GM19438 (cell line): ENCODE data around the gene IGSF9B.

Experiments used
- ATAC-seq: cut with Tn5 transposase; IDR thresholded peaks from one replicate; pipeline ENCODE4 v1.9.1; 2021; ENCODE audit warnings: low read depth; ENCODE audit not compliant: unreplicated experiment

Gene IGSF9B

DNA sequence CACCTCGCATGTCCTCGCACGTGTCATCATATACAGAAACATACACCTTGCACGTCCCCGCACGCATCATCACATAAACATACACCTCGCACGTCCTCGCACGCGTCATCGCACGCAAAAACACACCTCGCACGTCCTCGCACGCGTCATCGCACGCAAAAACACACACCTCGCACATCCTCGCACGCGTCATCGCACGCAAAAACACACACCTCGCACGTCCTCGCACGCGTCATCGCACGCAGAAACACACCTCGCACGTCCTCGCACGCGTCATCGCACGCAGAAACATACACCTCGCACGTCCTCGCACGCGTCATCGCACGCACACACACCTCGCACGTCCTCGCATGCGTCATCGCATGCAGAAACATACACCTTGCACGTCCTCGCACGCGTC is 16.7 kb downstream of the IGSF9B start:
- no peak for ATAC-seq

DNA sequence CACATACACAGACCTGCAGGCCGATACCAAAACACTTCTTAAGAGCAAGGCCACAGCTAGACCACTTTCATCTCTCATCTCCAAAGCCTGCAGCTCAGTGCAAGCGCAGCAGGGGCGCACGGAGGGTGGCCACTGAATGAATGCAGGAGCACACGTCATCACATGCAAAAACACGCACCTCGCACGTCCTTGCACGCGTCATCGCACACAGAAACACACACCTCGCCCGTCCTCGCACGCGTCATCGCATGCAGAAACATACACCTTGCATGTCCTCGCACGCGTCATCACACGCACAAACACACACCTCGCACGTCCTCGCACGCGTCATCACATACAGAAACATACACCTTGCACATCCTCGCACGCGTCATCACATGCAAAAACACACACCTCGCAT is 17.2 kb downstream of the IGSF9B start:
- ATAC-seq: no peak

DNA sequence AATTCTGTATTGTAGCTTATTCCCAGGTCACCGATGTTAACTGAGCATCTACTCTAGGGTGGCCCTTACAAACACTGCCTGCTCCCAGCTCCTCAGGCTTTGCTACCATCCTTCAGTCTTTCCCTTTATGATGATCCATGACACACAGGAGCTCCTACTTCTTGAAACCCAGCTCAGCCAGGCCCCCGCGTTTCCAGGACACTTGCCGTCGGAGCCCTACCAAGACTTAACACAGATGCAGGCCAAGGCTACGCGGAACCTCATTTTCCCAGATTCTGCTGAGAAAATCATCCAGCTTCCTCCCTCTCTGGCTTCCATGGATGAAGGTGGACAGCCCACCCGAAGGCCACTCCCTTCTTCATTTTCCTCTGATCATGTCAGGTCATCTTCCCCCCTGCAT is 18.6 kb downstream of the IGSF9B start:
- ATAC-seq: no peak

DNA sequence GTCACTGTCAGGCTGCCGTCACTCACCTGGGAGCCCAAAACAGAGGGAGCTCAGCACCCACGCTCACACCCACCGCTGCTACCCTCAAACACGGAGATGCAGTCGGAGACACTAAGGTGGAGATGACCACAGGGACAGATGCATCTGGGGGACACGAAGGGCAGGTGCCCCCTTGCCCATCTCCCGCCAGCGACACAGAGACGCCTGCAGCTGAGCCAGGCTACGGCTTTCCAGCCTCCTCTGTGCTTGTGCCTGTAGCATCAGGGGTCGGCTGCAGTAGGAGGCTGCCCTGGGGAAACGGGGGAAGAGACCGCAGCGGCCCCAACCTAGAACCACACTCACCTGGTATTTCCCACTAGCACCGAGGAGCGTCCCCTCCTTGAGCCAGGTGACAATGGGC is 19.3 kb downstream of the IGSF9B start:
- ATAC-seq: no peak

DNA sequence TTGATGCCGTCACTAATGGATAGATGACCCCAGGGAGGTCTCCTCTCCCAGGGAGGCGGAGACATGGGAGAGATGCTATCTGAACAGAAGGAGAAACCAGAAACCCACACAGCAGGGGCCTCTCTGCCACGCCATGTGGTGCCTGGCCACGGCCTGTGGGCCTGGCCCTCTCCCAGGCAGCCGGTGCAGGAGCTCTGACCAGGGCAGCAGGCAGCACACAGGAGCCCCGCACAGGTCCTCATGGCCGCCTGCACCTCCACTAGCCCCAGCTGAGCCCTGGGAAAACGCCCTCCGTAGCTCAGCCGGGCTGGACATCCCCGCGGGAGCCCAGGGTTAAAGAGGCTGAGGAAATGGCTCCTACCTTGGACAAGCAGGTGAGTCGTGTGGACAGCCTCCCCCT is 19.8 kb downstream of the IGSF9B start:
- no peak for ATAC-seq

DNA sequence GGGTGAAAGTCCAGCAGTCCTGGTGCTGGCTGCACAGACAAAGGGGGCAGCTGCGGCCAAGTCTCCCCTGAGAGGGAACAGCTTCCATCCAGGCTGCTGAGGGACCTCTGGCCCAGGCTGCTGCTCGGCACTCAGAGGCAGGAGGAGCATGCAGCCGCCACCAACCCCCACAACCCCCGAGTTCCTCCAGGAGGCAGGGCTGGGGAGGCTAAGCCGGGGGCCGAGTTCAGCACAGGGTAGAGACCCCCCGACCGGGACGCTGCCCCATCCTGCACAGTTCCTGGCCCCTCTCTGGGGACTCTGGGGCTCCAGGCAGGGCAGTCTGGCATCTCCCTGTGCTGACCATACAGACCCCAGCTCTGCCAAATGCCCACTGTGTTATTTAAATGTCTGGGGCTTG is 20.2 kb downstream of the IGSF9B start:
- no peak for ATAC-seq

DNA sequence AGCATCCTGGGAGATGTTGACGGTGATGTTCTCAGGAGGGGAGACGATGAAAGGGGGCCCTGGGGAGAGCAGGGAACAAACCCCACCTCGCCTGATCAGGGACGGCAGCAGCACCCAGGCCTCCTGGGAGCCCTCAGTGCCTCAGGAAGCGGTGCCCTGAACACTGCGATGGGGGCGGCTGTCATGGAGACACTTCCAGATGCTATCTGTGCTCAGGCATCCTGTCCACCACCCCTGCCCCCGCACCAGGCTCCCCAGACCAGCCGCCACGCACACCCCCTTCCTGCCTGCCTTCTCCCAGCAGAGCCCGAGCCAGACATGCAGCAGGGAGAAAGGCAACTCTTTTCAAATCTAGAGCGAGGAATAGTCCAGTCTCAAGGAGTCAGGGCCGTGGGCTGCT is 20.6 kb downstream of the IGSF9B start:
- no peak for ATAC-seq

DNA sequence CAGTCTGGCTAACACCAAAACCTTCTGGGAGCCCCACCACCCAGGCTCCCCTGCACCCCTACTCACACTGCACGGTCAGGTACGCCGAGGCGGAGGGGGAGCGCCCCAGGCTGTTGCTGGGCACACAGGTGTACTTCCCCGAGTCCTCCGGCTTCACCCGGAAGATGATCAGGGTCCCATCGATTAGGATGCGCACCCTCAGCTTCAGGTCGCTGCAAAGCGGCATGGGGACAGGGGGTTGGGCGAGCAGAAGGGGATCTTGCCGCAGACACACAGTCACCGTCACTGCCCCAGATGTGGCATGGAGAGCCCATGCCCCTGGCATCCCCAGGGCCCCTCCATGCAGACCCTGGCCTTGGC is 21.2 kb downstream of the IGSF9B start:
- no peak for ATAC-seq

DNA sequence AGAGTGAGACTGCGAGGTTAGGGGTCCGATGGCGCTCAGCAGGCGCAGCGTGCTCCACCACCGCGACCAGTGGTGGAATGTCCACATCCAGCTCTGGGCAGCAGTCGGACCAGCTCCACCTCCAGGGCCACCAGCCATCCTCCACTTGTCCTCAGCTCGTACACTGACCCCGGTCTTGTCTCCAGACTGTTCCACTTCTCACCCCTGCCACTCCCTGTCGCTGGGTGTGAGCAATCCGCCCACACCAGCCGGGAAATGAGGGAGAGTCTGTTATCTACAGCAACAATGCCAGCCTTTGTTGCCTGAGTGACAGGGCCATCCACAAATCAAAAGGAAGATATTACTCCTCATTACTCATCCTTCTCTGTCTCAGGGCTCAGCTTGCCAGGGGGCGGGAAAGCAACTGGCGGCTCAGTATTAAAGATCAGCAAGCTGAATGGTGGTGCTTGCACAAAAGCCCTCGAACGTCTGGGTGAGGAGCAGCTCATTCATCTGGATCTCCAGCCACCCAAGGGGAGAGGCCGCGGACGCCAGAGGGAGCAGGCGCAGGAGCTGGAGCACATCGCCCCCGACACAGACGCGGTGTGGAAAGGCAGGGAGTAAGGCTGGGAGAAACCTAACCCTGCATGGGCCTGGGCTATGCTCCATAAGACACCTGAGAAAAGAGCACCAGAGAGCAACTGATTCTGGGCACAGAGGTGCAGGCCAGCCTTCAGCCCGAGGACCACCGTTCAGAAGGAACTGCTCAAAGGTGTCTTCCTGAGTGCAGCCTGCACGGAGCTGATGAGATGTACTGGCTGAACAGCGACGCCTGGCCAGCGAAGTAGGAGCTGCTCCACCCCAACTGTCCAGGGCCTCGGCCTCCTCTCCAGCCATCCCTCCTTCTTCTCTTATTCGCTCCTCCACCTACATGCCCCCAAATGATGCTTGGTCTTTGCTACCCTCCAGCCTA is 21.9 kb downstream of the IGSF9B start:
- no peak for ATAC-seq

DNA sequence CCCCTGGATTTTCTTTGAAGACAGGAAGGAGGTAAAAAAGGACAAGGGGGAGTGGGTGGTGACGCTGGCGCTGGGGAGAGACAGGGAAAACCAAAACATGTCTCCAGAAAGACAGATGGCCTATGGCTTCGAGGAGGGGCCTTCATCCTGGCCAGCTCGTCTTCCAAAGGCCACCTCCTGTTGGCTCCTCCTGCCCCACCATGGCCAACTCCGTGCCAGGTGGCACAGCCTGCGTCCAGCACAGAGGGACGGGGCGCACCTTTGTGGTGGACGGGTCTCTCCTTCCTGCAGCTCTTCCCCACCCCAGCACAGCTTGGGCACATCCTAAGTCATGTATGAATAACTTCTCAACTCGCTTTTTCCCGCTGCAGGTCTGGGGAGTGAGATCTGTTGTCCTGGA is 22.7 kb downstream of the IGSF9B start:
- no peak for ATAC-seq

DNA sequence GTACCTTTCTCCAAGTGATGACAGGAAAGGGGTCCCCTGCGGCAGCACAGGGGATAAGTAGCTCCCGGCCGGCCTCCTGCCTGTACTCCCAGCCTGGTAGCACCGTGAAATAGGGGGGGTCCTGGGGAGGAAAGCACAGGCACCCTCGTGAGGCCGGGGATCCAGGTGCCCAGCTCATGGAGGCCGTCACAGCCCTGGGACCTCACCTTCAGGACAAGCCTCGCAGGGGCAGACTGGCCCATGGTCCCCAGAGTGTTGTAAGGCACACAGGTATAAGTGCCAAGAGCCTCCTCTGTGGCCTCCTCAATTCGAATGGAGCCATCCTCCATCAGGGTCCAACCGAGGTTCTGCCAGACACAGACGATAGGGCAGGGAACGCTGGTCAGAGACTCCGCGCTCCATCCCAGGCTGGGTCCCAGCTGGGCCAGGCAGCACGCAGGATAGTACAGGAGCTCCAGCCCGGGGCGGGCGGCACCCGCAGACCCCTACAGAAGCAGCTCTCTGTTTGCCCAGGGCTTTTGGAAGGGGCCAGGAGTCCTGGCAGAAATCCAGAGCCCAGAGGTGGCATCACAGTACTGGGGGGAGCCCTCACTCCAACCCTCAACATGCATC is 25.2 kb downstream of the IGSF9B start:
- ATAC-seq: no peak

DNA sequence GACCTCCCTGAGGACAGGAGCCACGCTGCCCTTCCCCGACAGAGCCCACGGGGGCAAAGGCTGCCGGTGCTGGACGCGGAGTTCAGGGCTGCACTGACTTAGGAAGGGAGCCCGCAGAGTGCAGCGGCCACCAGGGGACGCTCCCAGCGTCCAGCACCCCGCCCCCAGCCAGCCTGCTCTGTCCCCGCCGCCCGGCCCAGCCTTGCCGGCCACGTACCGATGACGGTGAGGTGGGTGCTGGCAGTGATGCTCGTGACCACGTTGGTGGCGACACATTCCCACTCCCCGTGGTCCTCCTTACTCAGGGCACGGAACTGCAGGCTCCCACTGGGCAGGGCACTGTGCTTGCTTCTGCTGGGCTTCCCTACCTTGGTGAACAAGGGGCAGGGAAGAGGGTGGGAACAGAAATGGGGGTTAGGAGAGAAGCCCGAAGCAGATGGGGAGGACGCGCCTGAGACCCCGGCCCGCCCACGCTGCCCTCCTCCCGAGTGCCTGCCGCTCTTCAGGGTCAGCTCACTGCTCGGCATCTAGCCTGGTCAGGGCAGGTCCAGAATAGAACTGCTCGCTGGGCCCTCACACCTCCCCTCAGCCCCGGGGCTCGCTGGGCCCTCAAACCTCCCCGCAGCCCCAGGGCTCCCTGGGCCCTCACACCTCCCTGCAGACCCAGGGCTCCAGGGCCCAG is 25.9 kb downstream of the IGSF9B start:
- no peak for ATAC-seq

DNA sequence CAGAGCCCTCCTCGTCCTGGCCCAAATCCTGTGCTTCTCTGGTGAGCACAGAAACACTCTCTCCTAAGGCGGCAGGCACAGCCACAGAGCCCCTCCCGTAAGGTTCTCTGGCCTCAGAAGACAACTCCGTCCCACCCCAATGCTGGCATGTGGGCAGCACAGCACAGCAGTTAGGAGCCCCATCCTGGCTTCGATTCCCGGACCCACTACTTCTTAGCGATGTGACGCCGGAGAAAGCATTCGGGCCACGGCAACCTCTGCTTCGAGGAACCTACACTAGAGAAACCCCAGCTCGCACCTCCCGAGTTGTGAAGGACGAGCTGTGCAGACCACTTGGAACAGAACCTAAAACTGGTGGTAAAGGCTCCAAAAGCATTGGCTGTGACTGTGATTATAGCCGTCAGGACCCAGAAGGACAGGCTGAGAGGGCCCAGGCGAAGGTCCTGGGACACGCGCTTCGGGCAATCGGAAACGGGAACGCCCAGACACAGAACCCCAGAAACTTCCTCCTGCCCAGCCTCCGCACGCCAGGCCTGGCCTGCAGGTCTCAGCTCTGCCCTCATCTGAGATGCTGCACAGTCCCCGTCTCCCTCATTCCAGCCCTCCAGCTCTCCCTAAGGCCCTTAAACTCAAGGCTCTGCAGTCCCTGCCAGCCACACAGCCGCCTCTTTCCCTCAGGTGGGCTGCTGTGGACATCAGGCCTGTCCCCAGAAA is 26.6 kb downstream of the IGSF9B start:
- no peak for ATAC-seq

DNA sequence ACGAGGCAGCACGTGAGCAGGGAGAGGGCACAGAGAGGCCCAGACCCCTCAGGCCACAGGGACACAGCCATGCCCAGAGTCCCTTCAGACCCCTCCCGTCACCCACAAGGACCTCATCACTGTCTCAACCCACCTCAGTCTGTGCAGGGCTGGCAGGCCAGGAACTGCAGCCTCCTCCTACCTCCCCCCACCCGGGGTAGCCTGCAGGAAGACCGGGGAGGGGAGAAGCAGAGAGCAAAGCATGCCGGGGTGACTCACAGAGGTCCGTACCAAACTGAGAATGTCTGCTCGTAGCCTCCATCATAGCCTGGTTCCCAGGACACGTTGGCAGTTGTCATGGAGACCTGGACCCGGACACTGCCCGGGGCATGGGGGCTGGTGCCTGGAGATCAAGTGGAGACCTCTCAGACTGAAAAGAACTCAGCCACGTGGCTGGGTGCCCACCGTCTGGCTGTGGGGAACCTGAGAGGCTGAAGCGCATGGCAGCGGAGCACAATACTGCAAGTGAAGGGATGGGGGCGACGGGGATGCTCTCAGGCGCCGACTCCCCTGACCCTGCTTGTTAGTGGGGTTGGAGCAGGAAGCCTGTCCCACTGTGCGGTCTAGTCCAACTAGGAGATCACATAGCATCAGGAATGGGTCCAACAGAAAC is 27.2 kb downstream of the IGSF9B start:
- no peak for ATAC-seq

DNA sequence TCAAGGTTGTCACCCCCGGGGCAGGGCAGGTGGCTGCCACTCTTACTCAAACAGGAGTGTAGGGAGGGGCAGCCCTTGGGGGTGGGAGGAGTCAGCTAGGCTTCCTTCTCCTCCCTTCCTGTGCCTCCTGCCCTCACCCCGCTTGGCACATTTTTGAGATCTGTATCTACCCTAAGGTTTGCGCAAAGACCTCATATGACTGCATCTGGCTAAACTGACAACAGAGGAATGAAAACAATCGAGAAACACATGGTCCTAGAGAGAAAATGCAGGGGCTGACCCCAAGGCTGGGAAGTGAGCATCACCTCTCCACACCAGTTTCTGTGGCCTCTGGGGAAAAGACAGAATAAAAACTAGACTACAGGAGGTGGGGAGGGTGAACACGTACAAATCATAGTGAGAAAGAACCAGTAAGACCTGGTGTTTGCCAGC is 28.1 kb downstream of the IGSF9B start:
- no peak for ATAC-seq

DNA sequence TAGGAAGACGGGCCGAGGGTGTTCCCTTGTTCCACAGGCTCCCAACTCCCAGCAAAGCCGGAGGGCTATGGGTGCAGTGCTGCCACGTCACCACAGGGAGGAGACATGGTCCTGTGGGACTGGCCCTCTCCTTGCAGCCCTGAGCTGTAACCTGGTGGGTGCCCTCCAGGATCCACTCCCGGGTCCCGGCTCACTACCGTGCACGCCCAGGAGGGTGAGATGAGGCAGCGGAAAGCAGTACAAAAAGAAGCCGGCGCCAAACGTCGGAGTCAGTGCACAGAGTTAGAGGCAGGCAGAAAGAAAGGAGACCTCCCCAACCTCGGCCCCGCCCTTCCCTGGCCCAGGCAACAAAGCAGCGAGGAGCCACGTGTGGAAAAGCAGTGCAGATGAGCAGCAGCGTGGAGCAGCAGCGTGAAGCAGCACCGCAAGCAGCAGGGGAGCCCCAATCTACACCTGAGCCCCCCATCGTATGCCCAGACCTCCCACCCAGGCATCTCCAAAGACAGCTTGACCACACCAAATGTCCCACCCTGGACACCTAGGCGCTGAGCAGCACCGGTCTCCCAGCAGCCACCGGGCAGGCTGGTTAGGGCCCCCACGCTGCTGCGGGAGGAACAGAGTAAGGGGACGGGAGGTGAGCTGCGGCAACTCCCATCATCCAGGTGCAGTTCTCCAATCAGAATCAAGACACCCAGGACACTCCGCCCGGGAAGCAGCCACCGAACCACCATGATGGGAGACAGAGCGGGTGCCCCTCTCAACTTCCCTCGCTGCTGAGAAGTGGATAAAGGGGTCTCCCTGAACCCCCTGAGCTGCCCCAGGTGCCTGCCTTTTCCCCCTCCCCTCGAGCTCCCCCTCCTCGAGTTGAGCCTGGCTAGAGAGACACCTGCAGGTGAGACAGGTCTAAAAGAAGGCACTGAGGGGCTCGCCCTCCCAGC is 28.8 kb downstream of the IGSF9B start:
- ATAC-seq: peak; percentile 92

DNA sequence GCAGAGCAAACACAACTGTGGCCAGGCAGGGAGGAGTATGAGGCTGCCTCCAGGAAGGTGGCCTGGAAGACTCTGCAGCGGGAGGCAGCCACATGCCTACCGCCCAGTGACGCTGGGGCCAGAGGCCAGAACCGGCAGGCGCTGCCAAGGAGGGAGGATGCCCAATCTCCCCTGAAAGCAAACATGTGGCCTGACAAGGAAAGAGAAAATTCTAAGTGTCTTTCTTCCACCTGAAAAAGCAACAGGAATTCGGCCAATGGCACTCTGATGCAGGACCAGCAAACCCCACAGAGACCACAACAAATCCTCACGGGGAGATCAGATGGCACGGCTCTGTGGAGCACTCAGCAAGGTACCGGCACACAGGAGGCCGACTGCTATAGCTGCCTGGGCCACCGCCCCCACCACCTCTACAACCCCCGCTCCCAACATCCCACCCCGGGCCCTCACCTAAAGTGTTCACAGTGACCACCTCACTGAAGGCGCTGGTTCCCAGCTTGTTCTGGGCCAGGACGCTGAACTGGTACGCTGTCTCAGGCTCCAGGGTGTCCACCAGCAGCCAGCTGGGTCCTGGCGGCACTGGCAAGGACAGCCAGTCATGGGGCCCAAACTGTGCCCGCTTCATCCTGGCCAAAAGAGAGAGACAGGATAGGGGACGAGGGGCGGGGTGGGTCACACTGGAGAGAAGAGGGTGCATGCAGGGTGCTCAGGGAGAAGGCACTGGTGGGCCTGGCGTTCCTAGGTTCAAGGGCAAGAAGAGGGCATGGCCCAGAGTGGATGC is 30.1 kb downstream of the IGSF9B start:
- no peak for ATAC-seq

DNA sequence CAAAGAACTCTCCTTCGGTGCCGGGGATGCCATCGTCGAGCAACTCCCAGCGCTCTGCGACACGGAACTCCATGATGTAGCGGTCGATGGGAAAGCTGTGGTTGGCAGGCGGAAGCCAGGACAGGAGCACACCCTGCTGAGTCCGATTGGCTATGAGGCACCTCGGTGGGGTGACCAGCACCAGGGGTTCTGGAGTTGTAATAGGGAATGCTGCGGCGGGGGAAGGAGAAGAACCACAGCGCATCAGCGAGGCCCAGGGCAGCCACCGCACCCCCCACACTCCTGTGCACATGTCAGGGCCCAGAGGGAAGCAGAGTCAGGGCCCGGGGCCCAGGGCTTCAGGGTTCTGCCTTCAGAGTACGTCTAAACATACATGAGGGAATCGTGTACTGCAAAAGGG is 31.0 kb downstream of the IGSF9B start:
- ATAC-seq: no peak

DNA sequence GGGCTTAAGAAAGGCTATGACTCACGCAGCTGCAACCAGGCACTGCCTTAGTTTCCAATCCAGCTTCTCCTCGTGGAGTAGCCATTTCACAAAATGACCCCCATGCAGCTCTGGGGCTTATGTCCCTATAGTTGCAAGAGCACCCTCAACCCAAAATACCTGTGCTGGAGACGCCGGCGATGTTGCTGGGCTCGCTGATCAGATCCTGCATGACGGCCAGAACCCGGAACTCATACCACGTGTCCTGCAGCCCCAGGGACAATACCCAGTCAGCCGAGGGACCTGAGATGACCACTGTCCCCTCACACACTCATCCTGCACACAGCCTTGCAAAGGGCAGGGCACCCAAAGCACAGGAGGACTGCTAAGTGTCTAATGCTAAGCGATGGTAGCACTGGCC is 32.1 kb downstream of the IGSF9B start:
- no peak for ATAC-seq
